Stimulated activated CD8-positive, alpha-beta memory T cell treated with anti-CD3 and anti-CD28 coated beads, Interleukin-7, amount 100 ng/mL, for 24 hours (primary cell): ENCODE results near the gene SIKE1.
A peak's percentile ranks its signal among the peaks of the same experiment; 100 is the strongest.
"Not testable (repeated sequence)": the region's sequence is repeated elsewhere in the genome, so short reads cannot be mapped to it uniquely, and the experiment has no call there.

Experiments
- DNase-seq: peaks from one replicate; pipeline ENCODE4 v3.0.0-alpha.2; 2020; ENCODE audit warnings: low read depth

The SIKE1 gene

GRCh38 chr1:114780344-114781226, at the start of gene SIKE1:
TSS of gene SIKE1 (minus strand) at chr1:114780685. CDS start at chr1:114780607, 78 bp downstream.
- DNase-seq = peak; percentile 89

DNA sequence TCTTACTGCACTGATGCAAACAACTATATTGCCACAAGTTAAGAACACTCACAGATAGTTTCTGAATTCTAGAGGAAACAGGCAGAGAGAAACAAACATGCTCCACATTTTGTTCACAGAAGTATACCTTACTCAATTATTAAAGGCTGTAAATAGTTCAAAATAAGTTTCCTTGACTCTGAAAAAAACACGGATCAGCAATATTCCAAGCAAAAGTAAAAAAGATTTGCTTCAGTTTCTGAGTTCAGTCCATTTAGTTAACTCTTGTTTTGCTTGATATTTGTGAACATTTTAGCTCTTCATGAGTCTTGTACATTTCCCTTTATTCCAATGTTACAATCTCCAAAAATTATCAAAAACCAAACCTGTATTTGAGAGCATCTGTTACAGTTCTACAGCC, 49.6 kb upstream of the SIKE1 start:
- not testable (repeated sequence) for DNase-seq

- no peak for DNase-seq
These were observed 47.8 kb upstream of the SIKE1 start for GRCh38 chr1:114828251-114828650.

GRCh38 chr1:114821978-114822377, 41.5 kb upstream of the SIKE1 start:
- no peak for DNase-seq

GRCh38 chr1:114820392-114820791, 39.9 kb upstream of the SIKE1 start:
- DNase-seq = no peak

GRCh38 chr1:114819869-114820268, 39.4 kb upstream of the SIKE1 start:
- no peak for DNase-seq

- not testable (repeated sequence) for DNase-seq
These were observed 24.0 kb upstream of the SIKE1 start for GRCh38 chr1:114804449-114804848.

- DNase-seq = no peak
These were observed 22.5 kb upstream of the SIKE1 start for GRCh38 chr1:114803001-114803400.

- DNase-seq = no peak
These were observed 13.6 kb upstream of the SIKE1 start for GRCh38 chr1:114794038-114794437.

GRCh38 chr1:114790581-114790980, 10.1 kb upstream of the SIKE1 start:
- not testable (repeated sequence) for DNase-seq

- not testable (repeated sequence) for DNase-seq
These were observed 6.0 kb upstream of the SIKE1 start for GRCh38 chr1:114786440-114786839.

DNA sequence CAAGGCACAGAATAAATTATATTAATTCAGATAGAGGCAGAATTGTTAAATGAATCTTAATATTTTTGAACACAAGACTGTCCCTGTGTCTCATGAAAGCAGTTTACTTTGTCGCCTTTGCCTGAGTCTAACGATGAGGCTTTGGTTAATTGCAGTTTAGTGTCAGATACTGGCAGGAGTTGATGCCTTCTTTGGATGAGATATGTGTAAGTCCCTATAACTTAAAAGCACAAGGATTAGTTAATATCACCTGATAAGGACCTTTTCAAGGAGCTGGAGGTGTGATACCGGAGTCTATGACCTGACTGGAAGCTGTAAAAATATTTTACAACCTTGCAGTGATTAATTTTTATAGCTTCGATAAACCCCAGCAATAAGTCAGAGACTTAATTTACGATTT, 2.0 kb upstream of the SIKE1 start:
- DNase-seq = no peak

DNA sequence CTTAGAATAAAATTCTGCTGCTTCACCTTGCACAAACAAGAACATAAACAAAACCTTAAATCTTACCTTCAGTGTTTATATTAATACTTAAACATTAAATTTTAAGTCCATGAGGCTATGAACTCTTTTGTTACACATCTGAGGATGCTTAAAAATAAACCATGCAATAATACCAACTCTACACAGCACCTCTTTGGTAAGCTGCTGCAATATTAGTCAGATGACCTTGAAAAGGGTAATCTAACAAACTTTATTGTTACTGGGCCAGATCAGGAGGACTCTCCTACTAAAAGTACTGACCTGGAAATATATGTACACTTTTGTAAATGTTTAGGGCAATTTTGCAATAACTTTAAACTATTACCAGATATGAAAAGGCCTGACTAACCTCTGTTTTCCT, 763 bp downstream of the SIKE1 start:
- DNase-seq = no peak

DNA sequence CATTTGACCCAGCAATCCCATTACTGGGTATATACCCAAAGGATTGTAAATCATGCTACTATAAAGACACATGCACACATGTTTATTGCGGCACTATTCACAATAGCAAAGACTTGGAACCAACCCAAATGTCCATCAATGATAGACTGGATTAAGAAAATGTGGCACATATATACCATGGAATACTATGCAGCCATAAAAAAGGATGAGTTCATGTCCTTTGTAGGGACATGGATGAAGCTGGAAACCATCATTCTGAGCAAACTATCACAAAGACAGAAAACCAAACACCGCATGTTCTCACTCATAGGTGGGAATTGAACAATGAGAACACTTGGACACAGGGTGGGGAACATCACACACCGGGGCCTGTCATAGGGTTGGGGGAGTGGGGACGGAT, 3.8 kb downstream of the SIKE1 start:
- DNase-seq = not testable (repeated sequence)

DNA sequence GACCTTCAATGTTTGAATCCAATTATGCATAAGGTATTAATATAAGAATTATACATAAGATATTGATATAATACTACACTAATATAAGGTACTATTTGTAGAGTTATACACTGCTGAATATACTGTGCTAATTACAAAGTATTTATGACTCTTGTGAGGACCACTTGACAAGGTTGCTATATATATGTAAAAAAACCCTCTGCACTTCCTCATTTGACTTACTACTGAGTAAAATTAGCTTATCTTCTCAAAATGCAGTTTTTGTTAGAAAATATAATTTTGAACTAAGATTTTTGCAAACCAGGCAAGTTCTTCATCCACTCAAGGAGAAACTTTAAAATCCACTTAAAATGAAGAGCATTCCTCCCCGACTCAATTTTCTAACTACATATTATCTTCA, 8.5 kb downstream of the SIKE1 start:
- DNase-seq = no peak

- no peak for DNase-seq
These were observed 9.5 kb downstream of the SIKE1 start for GRCh38 chr1:114770989-114771388.

GRCh38 chr1:114764689-114765088, 15.8 kb downstream of the SIKE1 start:
- DNase-seq = no peak

DNA sequence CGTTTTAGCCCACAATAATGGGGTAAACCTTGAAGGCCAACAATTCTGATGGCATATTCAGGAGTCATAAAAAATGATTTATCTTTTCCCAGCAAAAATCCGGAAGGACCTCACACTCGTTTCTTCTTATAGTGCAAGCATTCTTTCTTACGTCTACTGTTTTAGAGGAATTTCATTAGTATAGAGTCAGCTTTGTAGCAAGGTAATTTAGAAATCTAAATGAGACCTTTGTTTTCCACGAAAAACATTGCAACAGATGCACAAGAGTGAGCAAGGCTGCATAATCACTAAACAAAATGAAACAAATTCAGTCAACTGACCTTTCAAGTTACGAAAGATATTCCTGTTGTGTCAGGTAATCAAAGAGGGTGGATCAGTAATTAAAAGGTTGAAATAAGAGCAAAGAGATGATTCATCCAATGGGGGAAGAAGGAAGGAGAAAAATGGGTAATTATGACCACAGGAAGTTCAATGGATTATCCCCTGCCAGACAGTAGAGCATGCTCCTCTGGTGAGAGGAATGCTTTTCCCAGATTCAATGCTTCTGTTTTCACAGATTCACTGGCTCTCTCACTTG, 22.1 kb downstream of the SIKE1 start:
- DNase-seq = no peak

- peak; percentile 93 for DNase-seq
These were observed 22.8 kb downstream of the SIKE1 start, which contains the start of gene CSDE1 for GRCh38 chr1:114757455-114758255. TSS of gene CSDE1 (minus strand) at chr1:114757984. CDS start at chr1:114739890, 18,094 bp downstream.

GRCh38 chr1:114756949-114757454, 23.5 kb downstream of the SIKE1 start:
- DNase-seq = no peak

- DNase-seq = no peak
These were observed 24.2 kb downstream of the SIKE1 start for GRCh38 chr1:114756009-114756892.
